AG10803 (cell line): Measurements from ENCODE around the gene NDN.
A peak's percentile ranks its signal among the peaks of the same experiment; 100 is the strongest.

ENCODE experiments used
- DNase-seq: peaks from one replicate; pipeline ENCODE4 v3.0.0; 2010; ENCODE audit warnings: low read depth
- H3K4me3 ChIP-seq: 2 replicates; pipeline ENCODE4 v1.5.1; 2011; ENCODE audit warnings: mild to moderate bottlenecking, low read length, control low read depth
- TF ChIP-seq, protein P1 (sequence below): conservative IDR thresholded peaks from 2 replicates; pipeline ENCODE4 v1.5.1; 2011; ENCODE audit warnings: mild to moderate bottlenecking, low read length, control low read depth, inconsistent platforms

NDN gene

GRCh38 chr15:23647421-23648370 is 39.4 kb downstream of the NDN start, which contains the start of gene MAGEL2:
Gene MAGEL2, minus strand, starts transcription at chr15:23647867. Its CDS starts 125 bp downstream, at chr15:23647742.
- no peak for DNase-seq
- peak within 1 kb of the TSS; percentile 49 for H3K4me3 ChIP-seq

GRCh38 chr15:23647001-23647295 is 40.2 kb downstream of the NDN start:
- no peak overlapping the region for H3K4me3 ChIP-seq

More at GRCh38 chr15:23647421-23648370, 39.4 kb downstream of the NDN start, which contains the start of gene MAGEL2:
- TF ChIP-seq, protein P1, sequence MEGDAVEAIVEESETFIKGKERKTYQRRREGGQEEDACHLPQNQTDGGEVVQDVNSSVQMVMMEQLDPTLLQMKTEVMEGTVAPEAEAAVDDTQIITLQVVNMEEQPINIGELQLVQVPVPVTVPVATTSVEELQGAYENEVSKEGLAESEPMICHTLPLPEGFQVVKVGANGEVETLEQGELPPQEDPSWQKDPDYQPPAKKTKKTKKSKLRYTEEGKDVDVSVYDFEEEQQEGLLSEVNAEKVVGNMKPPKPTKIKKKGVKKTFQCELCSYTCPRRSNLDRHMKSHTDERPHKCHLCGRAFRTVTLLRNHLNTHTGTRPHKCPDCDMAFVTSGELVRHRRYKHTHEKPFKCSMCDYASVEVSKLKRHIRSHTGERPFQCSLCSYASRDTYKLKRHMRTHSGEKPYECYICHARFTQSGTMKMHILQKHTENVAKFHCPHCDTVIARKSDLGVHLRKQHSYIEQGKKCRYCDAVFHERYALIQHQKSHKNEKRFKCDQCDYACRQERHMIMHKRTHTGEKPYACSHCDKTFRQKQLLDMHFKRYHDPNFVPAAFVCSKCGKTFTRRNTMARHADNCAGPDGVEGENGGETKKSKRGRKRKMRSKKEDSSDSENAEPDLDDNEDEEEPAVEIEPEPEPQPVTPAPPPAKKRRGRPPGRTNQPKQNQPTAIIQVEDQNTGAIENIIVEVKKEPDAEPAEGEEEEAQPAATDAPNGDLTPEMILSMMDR, result no peak

DNA sequence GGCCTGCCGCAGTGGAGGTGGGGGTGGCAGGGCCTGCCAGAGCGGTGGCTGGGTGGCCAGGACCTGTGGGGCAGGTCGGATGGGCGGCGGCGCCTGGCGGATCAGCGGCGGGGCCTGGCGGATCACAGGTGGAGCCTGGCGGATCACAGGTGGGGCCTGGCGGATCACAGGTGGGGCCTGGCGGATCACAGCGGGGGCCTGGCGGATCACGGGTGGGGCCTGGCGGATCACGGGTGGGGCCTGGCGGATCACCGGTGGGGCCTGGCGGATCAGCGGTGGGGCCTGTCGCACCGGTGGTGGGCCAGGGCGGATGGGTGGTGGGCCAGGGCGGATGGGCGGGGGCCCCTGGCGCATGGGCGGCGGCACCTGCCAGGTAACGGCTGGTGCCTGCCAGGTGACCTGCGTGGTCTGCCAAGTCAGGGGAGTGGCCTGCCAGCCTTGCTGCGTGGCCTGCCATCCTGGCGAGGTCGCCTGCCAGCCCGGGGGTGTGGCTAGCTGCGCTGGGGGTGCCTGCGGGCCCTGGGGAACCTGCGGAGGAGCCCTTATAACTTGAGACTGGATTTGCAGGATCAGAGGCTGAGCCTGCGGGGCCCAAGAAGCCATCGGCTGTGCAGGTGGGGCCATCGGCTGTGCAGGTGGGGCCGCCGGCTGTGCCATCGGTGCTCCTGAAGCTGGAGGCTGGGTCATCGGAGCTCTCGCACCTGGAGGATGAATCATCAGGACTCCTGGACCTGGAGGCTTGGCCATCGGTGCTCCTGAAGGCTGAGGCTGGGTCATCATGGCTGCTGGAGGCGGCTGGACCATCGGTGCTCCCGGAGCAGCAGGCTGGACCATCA is 40.7 kb downstream of the NDN start:
- H3K4me3 ChIP-seq, result no peak overlapping the region
- TF ChIP-seq, protein P1, result no peak
- no peak for DNase-seq

More at GRCh38 chr15:23647001-23647295, 40.2 kb downstream of the NDN start:
- TF ChIP-seq, protein P1, result no peak
- no peak for DNase-seq

GRCh38 chr15:23645371-23646164 is 41.5 kb downstream of the NDN start:
- DNase-seq, result no peak
- TF ChIP-seq, protein P1, result no peak
- H3K4me3 ChIP-seq, result no peak overlapping the region

DNA sequence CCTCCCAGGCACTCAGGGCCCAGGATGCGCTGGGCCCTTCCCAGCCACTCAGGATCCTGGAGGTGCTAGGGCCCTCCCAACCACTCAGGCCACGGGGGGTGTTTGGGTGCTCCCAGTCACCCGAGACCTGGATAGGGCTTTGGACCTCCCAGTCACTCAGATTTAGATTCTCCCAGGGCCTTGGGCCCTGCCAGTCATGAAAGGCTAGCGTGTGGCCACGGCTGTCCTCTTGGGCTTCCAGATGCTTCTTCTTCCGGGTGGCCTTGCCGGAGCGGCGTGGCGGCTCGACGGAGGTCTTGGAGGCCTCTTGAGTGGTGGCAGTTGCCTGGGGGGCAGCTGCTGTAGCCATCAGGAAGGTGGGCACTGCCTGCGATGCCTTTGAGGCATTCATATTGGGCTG is 42.3 kb downstream of the NDN start:
- H3K4me3 ChIP-seq, result no peak overlapping the region
- TF ChIP-seq, protein P1, result no peak
- no peak for DNase-seq

- TF ChIP-seq, protein P1, result peak; percentile 77
- no peak overlapping the region for H3K4me3 ChIP-seq
- DNase-seq, result peak; percentile 51
Measured at GRCh38 chr15:23642413-23643044, 44.6 kb downstream of the NDN start.
